GM23248 (cell line): ENCODE data around the gene TGFBR1. TPM values are rescaled to one million over a fixed set of nuclear protein-coding genes. Genes with fewer than 3 reads are reported as not detected.
A peak's percentile ranks its signal among the peaks of the same experiment; 100 is the strongest.

Experiments used
- DNase-seq: peaks from one replicate; pipeline ENCODE4 v3.0.0-alpha.2; 2015
- H2AFZ ChIP-seq: fragments of 200-600 bp; sonication (generic); 2 replicates; pipeline ENCODE4 v1.6.1; 2016; ENCODE audit warnings: antibody characterized with exemption
- H3F3A ChIP-seq: fragments of 200-600 bp; sonication (generic); 2 replicates; pipeline ENCODE4 v1.6.1; 2016; ENCODE audit warnings: mild to moderate bottlenecking, antibody characterized with exemption, mixed run types; ENCODE audit not compliant: insufficient read depth
- H3K27ac ChIP-seq: fragments of 200-600 bp; sonication (generic); 2 replicates; pipeline ENCODE4 v1.5.1; 2016; ENCODE audit warnings: mild to moderate bottlenecking
- H3K27me3 ChIP-seq: fragments of 200-600 bp; sonication (generic); replicated peaks from 2 replicates; pipeline ENCODE4 v1.6.1; 2016; ENCODE audit warnings: mild to moderate bottlenecking; ENCODE audit not compliant: insufficient read depth
- H3K36me3 ChIP-seq: fragments of 200-600 bp; sonication (generic); 2 replicates; pipeline ENCODE4 v1.6.1; 2016; ENCODE audit warnings: low read depth, mild to moderate bottlenecking
- H3K4me1 ChIP-seq: fragments of 200-600 bp; sonication (generic); 2 replicates; pipeline ENCODE4 v1.6.1; 2016; ENCODE audit warnings: mild to moderate bottlenecking; ENCODE audit not compliant: insufficient read depth
- H3K4me2 ChIP-seq: fragments of 200-600 bp; sonication (generic); one replicate; pipeline ENCODE4 v1.6.1; 2016; ENCODE audit warnings: mild to moderate bottlenecking; ENCODE audit not compliant: unreplicated experiment
- H3K4me3 ChIP-seq: fragments of 200-600 bp; sonication (generic); 2 replicates; pipeline ENCODE4 v1.5.1; 2016; ENCODE audit warnings: mild to moderate bottlenecking
- H3K79me2 ChIP-seq: fragments of 200-600 bp; sonication (generic); 2 replicates; pipeline ENCODE4 v1.6.1; 2016; ENCODE audit warnings: mild to moderate bottlenecking; ENCODE audit not compliant: insufficient read depth
- H3K9ac ChIP-seq: fragments of 200-600 bp; sonication (generic); 2 replicates; pipeline ENCODE4 v1.6.1; 2016; ENCODE audit warnings: mild to moderate bottlenecking
- H3K9me2 ChIP-seq: fragments of 200-600 bp; sonication (generic); 2 replicates; pipeline ENCODE4 v1.6.1; 2016; ENCODE audit warnings: mixed run types, mild to moderate bottlenecking, moderate library complexity; ENCODE audit not compliant: insufficient read depth
- H3K9me3 ChIP-seq: fragments of 200-600 bp; sonication (generic); one replicate; pipeline ENCODE4 v1.6.1; 2017; ENCODE audit warnings: low read depth
- H4K20me1 ChIP-seq: fragments of 200-600 bp; sonication (generic); 2 replicates; pipeline ENCODE4 v1.6.0; 2016; ENCODE audit not compliant: insufficient read depth
- EZH2 ChIP-seq: fragments of 200-600 bp; sonication (generic); IDR thresholded peaks from 2 replicates; pipeline ENCODE4 v1.6.1; 2018; ENCODE audit warnings: antibody characterized with exemption, mild to moderate bottlenecking; ENCODE audit not compliant: insufficient read depth, poor library complexity, severe bottlenecking
- EZH2phosphoT487 ChIP-seq: fragments of 200-600 bp; sonication (generic); IDR thresholded peaks from 2 replicates; pipeline ENCODE4 v1.6.1; 2018; ENCODE audit warnings: antibody characterized with exemption, moderate library complexity, mild to moderate bottlenecking, low read depth; ENCODE audit not compliant: insufficient read depth
- WGBS, 2 experiments: methylation state at CpG; one replicate each; pipeline ENCODE4 v1.1.6; 2015 to 2017; ENCODE audit warnings: low lambda C conversion rate in 2 of 2, low coverage in 1 of 2; ENCODE audit errors: missing lambda C conversion rate in 2 of 2; 5-methylcytosine and 5-hydroxymethylcytosine counted together
- in situ Hi-C: fragments of 300-500 bp; cut with MboI; formaldehyde crosslinking; loops from 2 replicates; pipeline ENCODE4 v1.15.0; 2020
- polyA plus RNA-seq: library from polyadenylated mRNA; unstranded; fragments of >200 nt; fragmentation: Nextera tagmentation; extraction: Ambion mirVana; gene quantifications from 2 replicates; pipeline ENCODE4 v1.2.1, GENCODE V29; 2016
- total RNA-seq: library from RNA; depleted of rRNA; stranded (reverse); fragments of >200 nt; shearing (Covaris generic); gene quantifications from 2 replicates; pipeline ENCODE4 v1.2.3, GENCODE V29; 2014

The TGFBR1 gene
- total and polyA plus RNA-seq, 2 experiments from 2014 or later = 46.3 to 73.9 TPM

DNA sequence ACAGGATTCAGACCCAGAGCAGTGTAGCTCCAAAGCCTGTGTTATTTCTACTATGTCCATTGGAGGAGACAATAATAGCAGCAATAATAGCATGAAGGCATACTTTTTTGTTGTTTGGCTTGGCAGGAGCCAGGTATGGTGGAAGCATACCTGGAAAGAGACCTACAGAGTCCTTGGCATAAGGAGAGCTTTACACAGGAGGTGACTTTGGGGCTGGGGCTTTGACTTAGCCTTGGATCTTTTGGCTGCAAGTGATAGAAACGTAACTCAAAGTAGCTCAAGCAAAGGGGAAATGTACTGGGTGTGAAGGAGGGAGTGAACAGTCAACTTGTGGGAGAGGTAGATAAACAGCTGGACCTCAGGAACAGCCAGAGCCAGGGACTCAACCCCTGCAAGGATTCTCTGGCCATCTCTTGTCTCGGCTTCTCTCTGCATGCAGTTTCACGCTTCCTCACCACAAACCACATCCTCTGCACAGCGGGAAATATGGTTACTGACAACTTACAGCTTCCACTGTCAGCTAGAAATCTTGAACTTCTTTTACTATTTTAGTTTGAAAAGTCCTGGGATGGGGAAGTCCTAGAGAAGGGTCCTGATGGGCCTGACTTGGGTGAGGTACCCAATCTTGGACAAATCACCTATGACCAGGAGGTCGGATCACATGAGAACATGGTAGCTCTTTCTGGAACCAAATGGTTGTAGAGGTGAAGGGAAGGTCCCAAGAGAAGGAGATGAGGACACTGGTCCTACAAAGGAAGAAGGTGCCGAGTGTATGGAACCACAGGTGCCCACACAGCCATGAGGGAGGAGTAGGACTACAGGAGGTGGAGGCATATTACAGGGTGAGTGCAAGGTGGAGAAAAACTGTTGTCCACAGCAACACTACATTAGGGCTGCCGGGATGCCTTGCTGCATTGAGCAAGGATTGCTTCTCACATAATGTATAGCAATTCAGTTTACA lies 47.0 kb upstream of the TGFBR1 start:
- 70 to 76% methylated on average over 7 of the region's 7 CpGs for WGBS, 2 experiments
- peaks cover 7% of the 10 kb centered on the region; the same call in 1 of the 2 replicates for H3K27me3 ChIP-seq
- H3K9me3 ChIP-seq = no peaks in the 10 kb centered on the region
- TF ChIP-seq EZH2phosphoT487 = no peak
- no peak for TF ChIP-seq EZH2
- peaks cover 47% of the 10 kb centered on the region for H3F3A ChIP-seq
- H3K4me3 ChIP-seq = no peak overlapping the region
- H3K4me1 ChIP-seq = peaks cover 47% of the 10 kb centered on the region
- no peaks in the 10 kb centered on the region for H3K36me3 ChIP-seq
- H3K9me2 ChIP-seq = no peaks in the 10 kb centered on the region
- in situ Hi-C loops = no loop called here
- no peak overlapping the region for H2AFZ ChIP-seq
- H3K9ac ChIP-seq = peak overlapping the region; percentile 23
- peak; percentile 66 for DNase-seq
- no peaks in the 10 kb centered on the region for H4K20me1 ChIP-seq
- H3K4me2 ChIP-seq = peak overlapping the region; percentile 59
- peak overlapping the region; percentile 37 for H3K27ac ChIP-seq
- no peaks in the 10 kb centered on the region for H3K79me2 ChIP-seq

DNA sequence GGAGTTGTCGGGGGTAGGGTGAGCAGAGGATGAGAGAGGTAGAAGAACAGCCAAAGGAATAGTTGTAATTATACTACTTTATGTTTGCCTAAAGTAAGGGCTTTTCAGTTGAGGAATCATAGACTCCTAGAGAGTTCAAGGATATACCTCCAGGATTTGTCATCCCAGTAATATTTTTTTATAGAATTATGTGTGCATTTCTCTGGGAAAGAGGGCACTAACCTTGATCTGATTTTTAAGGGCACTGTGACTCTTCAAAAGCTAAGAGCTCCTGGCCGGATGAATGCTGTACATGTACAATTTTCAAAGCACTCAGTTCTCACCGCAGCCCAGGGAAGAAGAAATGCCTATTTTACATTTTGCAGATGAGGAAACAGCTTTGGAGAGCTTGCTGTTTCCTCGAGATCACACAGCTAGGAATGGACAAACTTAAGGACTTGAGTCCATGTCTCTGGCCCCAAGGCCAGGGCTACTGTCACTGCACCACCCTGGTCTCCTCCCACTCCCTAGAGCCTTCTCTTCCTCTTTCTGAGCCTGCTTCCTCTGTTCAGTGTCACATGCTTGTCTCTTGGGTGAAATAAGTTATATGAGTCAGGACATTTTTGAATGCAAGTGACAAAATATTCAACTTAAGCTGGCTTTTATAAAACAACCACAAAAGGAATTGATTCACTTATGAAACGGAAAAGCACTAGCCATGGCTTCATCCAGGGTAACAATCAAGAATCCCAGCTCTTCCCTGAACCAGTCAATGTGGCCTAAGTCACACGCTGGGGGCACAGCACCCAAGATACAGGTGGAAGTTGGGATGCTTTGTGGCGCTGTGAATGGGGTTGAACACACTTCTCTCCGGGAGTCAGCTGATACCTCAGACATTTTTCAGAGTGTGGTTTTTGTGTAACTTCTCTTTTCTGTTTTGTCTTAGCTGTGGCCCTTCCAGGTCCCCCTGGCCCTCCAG lies 45.7 kb upstream of the TGFBR1 start:
- WGBS, 2 experiments = 38 to 49% methylated on average over 8 of the region's 8 CpGs
- H3K4me3 ChIP-seq = no peak overlapping the region
- no peaks in the 10 kb centered on the region for H3K79me2 ChIP-seq
- H2AFZ ChIP-seq = peak overlapping the region; percentile 7; the same call in 1 of the 2 replicates
- in situ Hi-C loops = no loop called here
- H3K9me2 ChIP-seq = no peaks in the 10 kb centered on the region
- no peaks in the 10 kb centered on the region for H3K9me3 ChIP-seq
- peaks cover 7% of the 10 kb centered on the region; the same call in 1 of the 2 replicates for H3K27me3 ChIP-seq
- TF ChIP-seq EZH2phosphoT487 (no peak), EZH2 (no peak)
- H3K9ac ChIP-seq = no peak overlapping the region
- H3F3A ChIP-seq = peaks cover 47% of the 10 kb centered on the region
- H4K20me1 ChIP-seq = no peaks in the 10 kb centered on the region
- H3K36me3 ChIP-seq = no peaks in the 10 kb centered on the region
- peak overlapping the region; percentile 22; the same call in 1 of the 2 replicates for H3K27ac ChIP-seq
- H3K4me1 ChIP-seq = peaks cover 46% of the 10 kb centered on the region
- peak overlapping the region; percentile 24 for H3K4me2 ChIP-seq
- peak; percentile 42 for DNase-seq

DNA sequence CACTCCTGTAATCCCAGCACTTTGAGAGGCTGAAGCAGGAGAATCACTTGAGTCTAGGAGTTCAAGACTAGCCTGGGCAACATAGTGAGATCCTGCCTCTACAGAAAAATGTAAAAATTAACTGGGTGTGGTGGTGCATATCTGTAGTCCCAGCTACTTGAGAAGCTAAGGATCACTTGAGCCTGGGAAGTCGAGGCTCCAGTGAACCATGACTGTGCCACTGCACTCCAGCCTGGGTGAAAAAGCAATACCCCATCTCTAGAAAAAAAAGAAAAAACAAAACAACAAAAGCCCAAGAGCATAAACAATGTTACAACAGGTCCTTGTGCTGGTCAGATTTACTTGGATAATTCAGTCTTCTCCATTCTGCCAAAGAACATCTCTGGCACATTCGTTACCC lies 44.3 kb upstream of the TGFBR1 start:
- Histone ChIP-seq H3K4me1 (peaks cover 32% of the 10 kb centered on the region), H3K27ac (no peak overlapping the region), H4K20me1 (no peaks in the 10 kb centered on the region), H3K9me2 (no peaks in the 10 kb centered on the region), H3K4me2 (no peak overlapping the region), H3K36me3 (no peaks in the 10 kb centered on the region), H3K79me2 (no peaks in the 10 kb centered on the region), H3K27me3 (peaks cover 7% of the 10 kb centered on the region; the same call in 1 of the 2 replicates), H2AFZ (no peak overlapping the region), H3K4me3 (no peak overlapping the region), H3K9ac (no peak overlapping the region), H3K9me3 (no peaks in the 10 kb centered on the region), H3F3A (peaks cover 40% of the 10 kb centered on the region)
- DNase-seq = no peak
- WGBS, 2 experiments = 91 to 93% methylated on average over 2 of the region's 2 CpGs
- in situ Hi-C loops = no loop called here
- no peak for TF ChIP-seq EZH2
- TF ChIP-seq EZH2phosphoT487 = no peak

DNA sequence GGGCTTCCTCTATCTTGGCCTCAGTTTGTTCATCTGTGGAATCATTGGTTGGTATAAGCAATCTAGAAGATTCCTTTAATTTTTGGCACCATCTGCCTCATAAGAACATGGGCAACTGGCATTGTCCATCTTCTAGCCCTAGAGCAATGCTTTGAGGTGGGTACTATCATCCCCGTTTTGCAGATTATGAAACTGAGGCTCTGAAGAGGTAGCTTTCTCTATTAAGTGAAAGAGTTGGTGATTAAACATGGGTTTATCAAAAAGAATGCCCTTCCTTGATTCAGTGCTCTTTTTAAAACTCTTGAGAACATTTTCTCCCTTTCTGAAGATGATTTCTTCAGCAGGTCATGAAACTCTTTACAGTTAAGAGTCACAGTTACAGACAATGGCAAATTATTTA lies 42.4 kb upstream of the TGFBR1 start:
- 90 to 100% methylated on average over 1 of the region's 1 CpG for WGBS, 2 experiments
- no peak for DNase-seq
- H4K20me1 ChIP-seq = no peaks in the 10 kb centered on the region
- TF ChIP-seq EZH2 = no peak
- no peak for TF ChIP-seq EZH2phosphoT487
- in situ Hi-C loops = no loop called here
- H3F3A ChIP-seq = peaks cover 23% of the 10 kb centered on the region
- peaks cover 7% of the 10 kb centered on the region; the same call in 1 of the 2 replicates for H3K27me3 ChIP-seq
- no peaks in the 10 kb centered on the region for H3K9me2 ChIP-seq
- H3K79me2 ChIP-seq = no peaks in the 10 kb centered on the region
- peaks cover 23% of the 10 kb centered on the region for H3K4me1 ChIP-seq
- no peak overlapping the region for H3K4me3 ChIP-seq
- H3K36me3 ChIP-seq = no peaks in the 10 kb centered on the region
- no peaks in the 10 kb centered on the region for H3K9me3 ChIP-seq
- H3K9ac ChIP-seq = no peak overlapping the region
- no peak overlapping the region for H3K4me2 ChIP-seq
- H2AFZ ChIP-seq = no peak overlapping the region
- no peak overlapping the region for H3K27ac ChIP-seq
